Trophoblast cell (in vitro differentiated cells and primary cell): ENCODE results near the gene DAP3.
A peak's percentile ranks its signal among the peaks of the same experiment; 100 is the strongest.

Experiments used
- DNase-seq, 2 donors: peaks; one replicate each; pipeline ENCODE4 v3.0.0-alpha.2; 2016
- H2AFZ ChIP-seq: 2 replicates; pipeline ENCODE4 v1.6.1; 2013; ENCODE audit warnings: low read length, moderate library complexity, mild to moderate bottlenecking; ENCODE audit not compliant: insufficient read depth, poor library complexity
- H2AK5ac ChIP-seq: 2 replicates; pipeline ENCODE4 v1.6.1; 2013; ENCODE audit warnings: mild to moderate bottlenecking, low read length
- H2BK120ac ChIP-seq: 2 replicates; pipeline ENCODE4 v1.6.1; 2013; ENCODE audit warnings: low read length, mild to moderate bottlenecking, moderate library complexity; ENCODE audit not compliant: insufficient read depth, poor library complexity
- H2BK12ac ChIP-seq: 2 replicates; pipeline ENCODE4 v1.6.1; 2013; ENCODE audit warnings: mild to moderate bottlenecking, low read length, moderate library complexity
- H2BK5ac ChIP-seq: 2 replicates; pipeline ENCODE4 v1.6.1; 2013; ENCODE audit warnings: low read length, low read depth, moderate library complexity, mild to moderate bottlenecking; ENCODE audit not compliant: poor library complexity
- H3K14ac ChIP-seq: 2 replicates; pipeline ENCODE4 v1.6.1; 2013; ENCODE audit warnings: mild to moderate bottlenecking, low read length
- H3K18ac ChIP-seq: 2 replicates; pipeline ENCODE4 v1.6.1; 2013; ENCODE audit warnings: mild to moderate bottlenecking, low read length
- H3K23ac ChIP-seq: 2 replicates; pipeline ENCODE4 v1.6.1; 2013; ENCODE audit warnings: low read length
- H3K27ac ChIP-seq: 2 replicates; pipeline ENCODE4 v1.5.1; 2013; ENCODE audit warnings: low read depth, mild to moderate bottlenecking, inconsistent platforms, low read length, moderate library complexity
- H3K27me3 ChIP-seq: 2 replicates; pipeline ENCODE4 v1.6.1; 2013; ENCODE audit warnings: inconsistent platforms, mild to moderate bottlenecking, low read length, moderate library complexity; ENCODE audit not compliant: insufficient read depth
- H3K36me3 ChIP-seq, 2 experiments: 1 replicate in 1 of 2; 2 replicates in 1 of 2; pipeline ENCODE4 v1.6.1; 2013; ENCODE audit warnings: low read length in 2 of 2, mild to moderate bottlenecking in 2 of 2, moderate library complexity in 1 of 2; ENCODE audit not compliant: insufficient read depth in 2 of 2, control insufficient read depth in 1 of 2
- H3K4ac ChIP-seq: 2 replicates; pipeline ENCODE4 v1.6.1; 2013; ENCODE audit warnings: low read depth, mild to moderate bottlenecking, low read length, moderate library complexity
- H3K4me1 ChIP-seq, 2 experiments: 1 replicate in 1 of 2; 2 replicates in 1 of 2; pipeline ENCODE4 v1.6.1; 2013; ENCODE audit warnings: low read length in 2 of 2, mild to moderate bottlenecking in 2 of 2, moderate library complexity in 1 of 2; ENCODE audit not compliant: insufficient read depth in 2 of 2, control insufficient read depth in 1 of 2
- H3K4me2 ChIP-seq: 2 replicates; pipeline ENCODE4 v1.6.1; 2013; ENCODE audit warnings: inconsistent platforms, mild to moderate bottlenecking, low read length, moderate library complexity
- H3K4me3 ChIP-seq: 2 replicates; pipeline ENCODE4 v1.5.1; 2013; ENCODE audit warnings: mild to moderate bottlenecking, low read depth, low read length, inconsistent platforms
- H3K79me1 ChIP-seq: one replicate; pipeline ENCODE4 v1.6.1; 2013; ENCODE audit warnings: low read length
- H3K79me2 ChIP-seq: 2 replicates; pipeline ENCODE4 v1.6.1; 2013; ENCODE audit warnings: low read length, mild to moderate bottlenecking; ENCODE audit not compliant: control insufficient read depth, insufficient read depth, poor library complexity
- H3K9ac ChIP-seq: 2 replicates; pipeline ENCODE4 v1.6.1; 2013; ENCODE audit warnings: mild to moderate bottlenecking, low read length
- H3K9me3 ChIP-seq: 2 replicates; pipeline ENCODE4 v1.6.1; 2013; ENCODE audit warnings: low read depth, mild to moderate bottlenecking, control low read depth, inconsistent platforms, low read length; ENCODE audit not compliant: insufficient read depth
- H4K12ac ChIP-seq: 2 replicates; pipeline ENCODE4 v1.6.1; 2013; ENCODE audit warnings: low read depth, mild to moderate bottlenecking, low read length, moderate library complexity
- H4K8ac ChIP-seq: 2 replicates; pipeline ENCODE4 v1.6.1; 2013; ENCODE audit warnings: low read depth, mild to moderate bottlenecking, low read length, moderate library complexity
- H4K91ac ChIP-seq: one replicate; pipeline ENCODE4 v1.6.1; 2013; ENCODE audit warnings: low read depth, mild to moderate bottlenecking, low read length, moderate library complexity
- WGBS: extraction: QIAGEN DNeasy Blood & Tissue Kit; methylation state at CpG from one replicate; pipeline ENCODE4 v1.1.7; 2013; ENCODE audit warnings: missing lambda C conversion rate; ENCODE audit not compliant: insufficient read length, insufficient coverage; ENCODE audit errors: extremely low coverage; 5-methylcytosine and 5-hydroxymethylcytosine counted together

DAP3 gene

DNA sequence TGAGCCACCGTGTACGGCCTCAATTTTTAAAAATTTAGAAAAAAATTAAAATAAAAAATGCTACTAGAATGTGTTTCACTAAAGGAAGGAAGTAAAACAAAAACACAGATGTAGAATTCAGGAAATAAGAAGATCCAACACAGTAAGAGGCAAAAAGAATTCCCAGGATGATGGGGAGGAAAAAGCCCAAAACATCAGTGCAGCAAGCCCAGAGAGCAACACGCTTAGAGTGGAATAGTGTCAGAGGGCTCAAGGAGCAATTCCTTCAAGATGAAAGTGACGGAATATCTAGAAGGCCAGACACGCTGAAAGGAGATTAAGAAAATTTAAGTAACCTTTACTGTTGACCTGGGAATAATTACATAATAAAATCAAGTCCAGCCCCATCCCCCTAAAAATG lies 80.4 kb downstream of the DAP3 start:
- H3K14ac ChIP-seq: no peak overlapping the region
- no peak overlapping the region for H3K23ac ChIP-seq
- no peak overlapping the region for H2BK120ac ChIP-seq
- peaks cover 46 to 54% of the 10 kb centered on the region in 2 experiments for H3K36me3 ChIP-seq
- H3K79me1 ChIP-seq: no peaks in the 10 kb centered on the region
- H3K4me3 ChIP-seq: no peak overlapping the region
- H2AFZ ChIP-seq: no peak overlapping the region
- H2BK5ac ChIP-seq: no peak overlapping the region
- no peaks in the 10 kb centered on the region for H3K79me2 ChIP-seq
- WGBS: no CpG with 5 or more reads among the region's 5 CpGs
- H4K91ac ChIP-seq: no peak overlapping the region
- no peak overlapping the region for H2BK12ac ChIP-seq
- H4K8ac ChIP-seq: no peak overlapping the region
- no peaks in the 10 kb centered on the region for H3K9me3 ChIP-seq
- H3K4me1 ChIP-seq: no peaks in the 10 kb centered on the region
- H3K9ac ChIP-seq: no peak overlapping the region
- H4K12ac ChIP-seq: no peak overlapping the region
- H3K18ac ChIP-seq: no peak overlapping the region
- H3K4ac ChIP-seq: no peak overlapping the region
- no peak overlapping the region for H2AK5ac ChIP-seq
- H3K4me2 ChIP-seq: no peak overlapping the region
- no peak for DNase-seq
- no peaks in the 10 kb centered on the region for H3K27me3 ChIP-seq
- no peak overlapping the region for H3K27ac ChIP-seq

GRCh38 chr1:155773221-155773620 lies 84.3 kb downstream of the DAP3 start:
- Histone ChIP-seq H3K27me3 (no peaks in the 10 kb centered on the region), H3K14ac (no peak overlapping the region), H3K9me3 (no peaks in the 10 kb centered on the region), H3K27ac (no peak overlapping the region), H3K18ac (no peak overlapping the region), H4K91ac (no peak overlapping the region), H3K9ac (no peak overlapping the region), H2BK12ac (no peak overlapping the region), H3K36me3 (peaks cover 36 to 45% of the 10 kb centered on the region in 2 experiments), H3K4me1 (no peaks in the 10 kb centered on the region), H4K8ac (no peak overlapping the region), H2BK120ac (no peak overlapping the region), H4K12ac (no peak overlapping the region), H2AFZ (no peak overlapping the region), H3K79me1 (no peaks in the 10 kb centered on the region), H3K4me2 (no peak overlapping the region), H2AK5ac (no peak overlapping the region), H2BK5ac (no peak overlapping the region), H3K23ac (no peak overlapping the region), H3K79me2 (no peaks in the 10 kb centered on the region), H3K4ac (no peak overlapping the region), H3K4me3 (no peak overlapping the region)
- WGBS: no CpG with 5 or more reads among the region's 2 CpGs
- DNase-seq: no peak

DNA sequence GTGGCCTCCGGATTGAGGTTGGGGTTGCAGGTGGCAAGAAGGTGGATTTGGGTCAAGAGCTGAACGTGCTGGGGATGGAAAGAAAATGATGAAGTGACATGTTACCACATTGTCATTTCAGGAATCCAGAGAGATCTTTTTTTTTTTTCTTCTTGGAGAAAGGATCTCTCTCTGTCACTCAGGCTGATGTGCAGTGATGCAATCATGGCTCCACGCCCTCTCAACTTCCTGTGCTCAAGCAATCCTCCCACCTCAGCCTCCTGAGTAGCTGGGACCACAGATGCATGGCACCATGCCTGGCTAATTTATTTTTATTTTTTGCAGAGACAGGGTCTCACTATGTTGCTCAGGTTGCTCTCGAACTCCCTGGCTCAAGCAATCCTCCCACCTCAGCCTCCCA lies 87.5 kb downstream of the DAP3 start:
- H2BK5ac ChIP-seq: no peak overlapping the region
- no peaks in the 10 kb centered on the region for H3K9me3 ChIP-seq
- H4K12ac ChIP-seq: no peak overlapping the region
- no peak overlapping the region for H3K9ac ChIP-seq
- H2AK5ac ChIP-seq: no peak overlapping the region
- H3K36me3 ChIP-seq: peaks cover 27% of the 10 kb centered on the region in 2 experiments
- H3K27ac ChIP-seq: no peak overlapping the region
- DNase-seq: peak in 1 of 2 donors; percentile 53
- H4K91ac ChIP-seq: no peak overlapping the region
- no peak overlapping the region for H3K4ac ChIP-seq
- H3K4me1 ChIP-seq: no peaks in the 10 kb centered on the region
- H2AFZ ChIP-seq: no peak overlapping the region
- H3K79me1 ChIP-seq: no peaks in the 10 kb centered on the region
- H4K8ac ChIP-seq: no peak overlapping the region
- H3K18ac ChIP-seq: no peak overlapping the region
- no CpG with 5 or more reads among the region's 4 CpGs for WGBS
- H3K23ac ChIP-seq: no peak overlapping the region
- no peak overlapping the region for H2BK12ac ChIP-seq
- H3K79me2 ChIP-seq: no peaks in the 10 kb centered on the region
- no peak overlapping the region for H3K14ac ChIP-seq
- H2BK120ac ChIP-seq: no peak overlapping the region
- no peak overlapping the region for H3K4me3 ChIP-seq
- H3K4me2 ChIP-seq: no peak overlapping the region
- H3K27me3 ChIP-seq: no peaks in the 10 kb centered on the region

GRCh38 chr1:155777582-155777981 lies 88.7 kb downstream of the DAP3 start:
- no peak overlapping the region for H4K8ac ChIP-seq
- no peak overlapping the region for H3K27ac ChIP-seq
- H3K36me3 ChIP-seq: peaks cover 19 to 20% of the 10 kb centered on the region in 2 experiments
- H2BK120ac ChIP-seq: no peak overlapping the region
- H2BK12ac ChIP-seq: no peak overlapping the region
- H3K4me2 ChIP-seq: no peak overlapping the region
- no peak overlapping the region for H2AFZ ChIP-seq
- no peak overlapping the region for H3K18ac ChIP-seq
- H4K12ac ChIP-seq: no peak overlapping the region
- H3K79me2 ChIP-seq: no peaks in the 10 kb centered on the region
- no peak overlapping the region for H2AK5ac ChIP-seq
- no peak overlapping the region for H3K9ac ChIP-seq
- no peak for DNase-seq
- H2BK5ac ChIP-seq: no peak overlapping the region
- no peak overlapping the region for H3K4ac ChIP-seq
- no peaks in the 10 kb centered on the region for H3K4me1 ChIP-seq
- no peaks in the 10 kb centered on the region for H3K27me3 ChIP-seq
- WGBS: no CpG with 5 or more reads among the region's 3 CpGs
- H3K14ac ChIP-seq: no peak overlapping the region
- H3K4me3 ChIP-seq: no peak overlapping the region
- H4K91ac ChIP-seq: no peak overlapping the region
- no peaks in the 10 kb centered on the region for H3K9me3 ChIP-seq
- H3K79me1 ChIP-seq: no peaks in the 10 kb centered on the region
- no peak overlapping the region for H3K23ac ChIP-seq
